Vagina (tissue), 2 donors: Measurements from ENCODE around the gene RPL37A.

Experiments used
- CTCF ChIP-seq, 3 experiments: fragments of 450-650 bp in 2 of 3; fragments of 200-600 bp in 1 of 3; sonication (generic) in 1 of 3; IDR thresholded peaks; one replicate each; pipeline ENCODE4 v1.5.1; 2017 to 2019; ENCODE audit warnings: antibody characterized with exemption in 3 of 3, mild to moderate bottlenecking in 2 of 3, moderate library complexity in 2 of 3
- POLR2A ChIP-seq, 2 donors: fragments of 450-650 bp; IDR thresholded peaks; one replicate each; pipeline ENCODE4 v1.6.1; 2017; ENCODE audit warnings: antibody characterized with exemption in 2 of 2, mild to moderate bottlenecking in 2 of 2, moderate library complexity in 2 of 2
- POLR2AphosphoS5 ChIP-seq, 2 donors: sonication (generic); formaldehyde crosslinking; IDR thresholded peaks; one replicate each; pipeline ENCODE4 v1.9.0; 2017; ENCODE audit warnings: antibody characterized with exemption in 2 of 2, mild to moderate bottlenecking in 2 of 2, low read depth in 1 of 2; ENCODE audit not compliant: insufficient read depth in 1 of 2

- no peak for TF ChIP-seq CTCF (IDR thresholded peaks at IDR 0.05)
- no peak for TF ChIP-seq POLR2AphosphoS5 (IDR thresholded peaks at IDR 0.05; ENCODE audit: insufficient read depth in 1 of 2, low read depth in 1 of 2)
- no peak for TF ChIP-seq POLR2A (IDR thresholded peaks at IDR 0.05)
Measured at GRCh38 chr2:216450346-216450745, 48.3 kb upstream of the RPL37A start.
